ENCODE results near the gene TMPRSS13.

GRCh38 chr11:117885777-117886176 lies 43.4 kb downstream of the TMPRSS13 start:
- TF ChIP-seq, protein P1, sequence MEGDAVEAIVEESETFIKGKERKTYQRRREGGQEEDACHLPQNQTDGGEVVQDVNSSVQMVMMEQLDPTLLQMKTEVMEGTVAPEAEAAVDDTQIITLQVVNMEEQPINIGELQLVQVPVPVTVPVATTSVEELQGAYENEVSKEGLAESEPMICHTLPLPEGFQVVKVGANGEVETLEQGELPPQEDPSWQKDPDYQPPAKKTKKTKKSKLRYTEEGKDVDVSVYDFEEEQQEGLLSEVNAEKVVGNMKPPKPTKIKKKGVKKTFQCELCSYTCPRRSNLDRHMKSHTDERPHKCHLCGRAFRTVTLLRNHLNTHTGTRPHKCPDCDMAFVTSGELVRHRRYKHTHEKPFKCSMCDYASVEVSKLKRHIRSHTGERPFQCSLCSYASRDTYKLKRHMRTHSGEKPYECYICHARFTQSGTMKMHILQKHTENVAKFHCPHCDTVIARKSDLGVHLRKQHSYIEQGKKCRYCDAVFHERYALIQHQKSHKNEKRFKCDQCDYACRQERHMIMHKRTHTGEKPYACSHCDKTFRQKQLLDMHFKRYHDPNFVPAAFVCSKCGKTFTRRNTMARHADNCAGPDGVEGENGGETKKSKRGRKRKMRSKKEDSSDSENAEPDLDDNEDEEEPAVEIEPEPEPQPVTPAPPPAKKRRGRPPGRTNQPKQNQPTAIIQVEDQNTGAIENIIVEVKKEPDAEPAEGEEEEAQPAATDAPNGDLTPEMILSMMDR (conservative IDR thresholded peaks at IDR 0.05), result no peak
- TF ChIP-seq EZH2 (IDR thresholded peaks at IDR 0.05; ENCODE audit: low read depth), result no peak
